T-helper 1 cell treated with Interleukin-12 subunit alpha and Interleukin-12 subunit beta and Interleukin-4 antibody, amounts not matched to agents 30 ng/mL and 1 ng/mL, for 36 hours (primary cell): ENCODE measurements around the gene C16orf46. TPM values are rescaled to one million over a fixed set of nuclear protein-coding genes. Genes with fewer than 3 reads are reported as not detected.
"Not testable (repeated sequence)": the region's sequence is repeated elsewhere in the genome, so short reads cannot be mapped to it uniquely, and the experiment has no call there.

Experiments
- intact Hi-C: fragments of 100-400 bp; cut with micrococcal nuclease; formaldehyde crosslinking; loops from one replicate; pipeline ENCODE4 v1.15.1; 2024
- total RNA-seq: library from RNA; stranded (reverse); gene quantifications from 2 replicates; pipeline ENCODE4 v1.2.3, GENCODE V29; 2022

Gene C16orf46, protein sequence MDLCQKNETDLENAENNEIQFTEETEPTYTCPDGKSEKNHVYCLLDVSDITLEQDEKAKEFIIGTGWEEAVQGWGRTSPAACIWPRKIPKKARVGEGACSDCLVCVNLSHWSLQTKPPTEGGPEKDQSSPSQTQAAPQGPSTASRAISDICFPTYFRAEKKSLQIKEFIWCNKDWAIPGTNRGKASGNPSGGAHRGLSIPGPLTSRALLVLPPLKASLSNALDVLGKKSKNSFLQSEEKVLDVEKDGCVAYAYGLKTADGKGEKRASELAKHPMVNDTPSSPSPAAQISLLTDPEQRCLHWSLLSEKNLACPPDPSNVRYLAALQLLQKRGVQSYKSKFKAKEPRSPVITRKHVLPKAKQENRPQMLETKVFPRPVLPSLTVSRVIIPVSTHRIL
- 0.56 and 1.8 TPM in 2 replicates for total RNA-seq

DNA sequence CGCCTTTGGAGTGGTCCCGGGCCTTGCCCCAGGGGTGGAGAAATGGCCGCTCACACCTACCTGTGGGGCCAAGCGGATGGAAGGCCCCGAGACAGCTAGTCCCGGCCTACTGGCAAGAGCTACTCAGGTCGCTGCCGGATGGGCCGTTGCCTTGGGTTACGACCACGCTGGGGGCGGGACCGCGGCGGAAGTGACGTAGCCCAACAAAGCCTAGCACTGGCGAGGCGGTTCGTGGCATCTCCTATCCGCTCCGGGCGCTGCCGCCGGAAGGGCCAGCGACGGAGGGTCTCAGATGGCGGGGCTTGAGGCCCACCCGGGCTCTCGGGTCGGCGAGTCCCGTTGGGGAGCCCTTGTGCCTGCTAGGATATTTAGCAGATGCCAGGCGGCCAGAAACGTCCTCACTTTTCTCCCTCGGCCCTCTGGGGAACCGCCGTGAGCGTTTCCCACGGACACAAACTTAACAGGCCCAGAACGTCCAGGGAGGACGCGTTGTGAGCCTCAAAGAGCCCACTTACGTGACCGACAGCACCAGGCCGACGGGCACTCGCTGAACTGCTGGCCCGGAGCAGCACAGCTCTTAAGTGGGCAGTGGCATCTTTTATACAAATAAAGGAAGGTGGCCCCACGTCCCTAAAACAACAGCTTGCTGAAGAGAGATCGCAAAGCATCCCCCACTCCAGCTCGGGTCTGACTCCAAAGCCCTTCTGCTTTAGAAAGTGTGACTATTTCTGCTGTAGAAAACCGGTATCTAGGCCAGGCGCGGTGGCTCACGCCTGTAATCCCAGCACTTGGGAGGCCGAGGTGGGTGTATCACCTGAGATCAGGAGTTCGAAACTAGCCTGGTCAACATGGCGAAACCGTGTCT is at the start of gene C16orf46:
Gene C16orf46, minus strand, starts transcription at position 163 of the 865 bp plus-strand sequence. CDS start 13,283 bp downstream, outside the sequence.
- intact Hi-C loops: loop anchor here (1.0 to 5.0 kb wide), 10 partner anchors 81 to 1477 kb away; partner anchors contain the start of genes CMIP, DYNLRB2, GAN and MAF

DNA sequence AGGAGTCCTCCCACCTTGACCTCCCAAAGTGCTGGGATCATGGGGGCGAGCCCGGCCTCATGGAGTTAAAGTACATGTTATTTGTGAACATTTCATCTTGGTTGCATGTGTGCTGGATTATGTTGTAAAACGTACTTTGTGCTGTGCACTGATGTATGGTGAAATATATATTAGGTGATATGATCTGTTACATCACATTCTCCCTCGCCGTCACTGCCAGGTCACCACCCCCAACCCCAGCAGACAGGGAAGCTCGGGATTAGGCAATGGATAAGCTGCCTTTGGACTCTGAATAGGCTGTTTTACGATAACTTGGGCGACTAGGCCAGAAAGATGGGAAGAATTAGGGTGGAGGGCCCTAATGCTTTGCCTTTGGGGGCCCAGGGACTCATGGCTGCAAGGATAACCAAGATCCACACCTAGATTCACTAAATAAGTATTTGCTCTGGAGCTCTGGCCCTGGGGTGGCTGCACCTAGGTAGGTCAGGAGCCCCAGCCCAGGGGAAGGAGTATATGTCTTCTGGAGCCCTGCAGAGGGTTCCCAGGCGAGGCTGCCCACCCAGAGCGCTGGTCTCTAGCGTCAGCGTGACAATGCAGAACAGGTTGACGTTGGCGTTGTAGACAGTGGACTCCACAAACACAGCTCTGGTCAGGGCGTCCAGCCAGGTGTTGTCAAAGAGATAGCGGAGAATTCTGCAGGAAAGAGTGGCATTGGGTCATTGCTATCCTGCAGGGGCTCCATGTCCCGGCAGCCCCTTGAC is 46.2 kb upstream of the C16orf46 start:
- intact Hi-C loops: no loop called here

DNA sequence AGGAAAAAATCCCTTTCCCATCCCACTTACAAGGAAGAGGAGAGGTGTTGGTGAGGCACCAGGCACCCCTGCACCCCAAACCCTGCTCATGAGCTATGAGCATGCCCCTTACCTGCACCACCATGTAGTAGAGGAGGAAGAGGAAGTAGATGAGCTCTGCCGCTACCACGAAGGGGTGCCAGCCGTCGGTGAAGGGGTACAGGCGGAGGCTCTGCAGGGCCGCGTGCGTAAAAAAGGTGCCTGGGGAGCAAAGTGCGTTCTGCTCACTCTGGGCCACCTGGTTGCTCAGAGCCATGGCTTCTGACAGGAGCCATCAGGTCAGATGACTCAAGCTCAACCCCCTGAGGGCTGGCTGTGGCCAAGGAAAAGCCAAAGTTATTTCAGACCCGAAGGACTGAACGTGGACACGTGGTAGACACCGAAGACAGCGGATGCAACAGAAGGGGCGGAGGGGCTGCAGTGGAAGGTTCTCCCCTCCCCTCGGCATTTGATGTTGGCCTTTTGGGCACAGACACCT is 44.5 kb upstream of the C16orf46 start:
- intact Hi-C loops: no loop called here

DNA sequence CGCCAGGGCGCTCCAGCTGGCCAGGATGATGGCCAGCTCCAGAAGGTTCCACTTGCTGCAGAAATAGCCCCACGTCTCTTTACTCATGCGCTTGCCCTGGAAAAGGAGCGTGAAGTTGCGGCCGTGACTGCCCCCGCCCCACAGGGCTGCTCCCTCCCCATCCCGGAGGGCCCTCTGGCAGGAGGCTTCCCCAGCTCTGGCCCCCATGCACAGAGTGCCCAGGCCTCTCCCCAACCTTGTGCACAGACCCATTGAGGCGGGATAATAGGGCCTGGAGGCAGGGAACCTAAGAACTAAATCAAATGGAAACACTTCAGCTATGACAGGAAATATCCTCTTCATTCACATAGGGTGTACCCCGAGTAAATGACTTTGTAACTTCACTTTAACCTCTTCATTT is 40.4 kb upstream of the C16orf46 start:
- intact Hi-C loops: no loop called here

DNA sequence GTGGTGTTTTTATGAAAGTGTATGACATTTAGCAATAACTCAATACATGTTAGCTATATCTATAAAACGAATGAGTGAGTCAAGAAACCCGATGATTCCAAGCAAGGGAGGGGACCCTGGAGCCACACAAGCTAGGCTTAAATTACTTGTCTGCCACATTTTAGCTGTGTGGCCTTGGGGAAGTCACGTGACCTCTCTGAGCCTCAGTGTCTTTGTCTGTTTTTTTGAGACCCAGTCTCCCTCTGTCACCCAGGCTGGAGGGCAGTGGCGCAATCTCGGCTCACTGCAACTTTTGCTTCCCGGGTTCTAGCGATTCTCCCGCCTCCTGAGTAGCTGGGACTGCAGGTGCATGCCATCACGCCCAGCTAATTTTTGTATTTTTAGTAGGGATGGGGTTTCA is 39.2 kb upstream of the C16orf46 start:
- intact Hi-C loops: no loop called here

DNA sequence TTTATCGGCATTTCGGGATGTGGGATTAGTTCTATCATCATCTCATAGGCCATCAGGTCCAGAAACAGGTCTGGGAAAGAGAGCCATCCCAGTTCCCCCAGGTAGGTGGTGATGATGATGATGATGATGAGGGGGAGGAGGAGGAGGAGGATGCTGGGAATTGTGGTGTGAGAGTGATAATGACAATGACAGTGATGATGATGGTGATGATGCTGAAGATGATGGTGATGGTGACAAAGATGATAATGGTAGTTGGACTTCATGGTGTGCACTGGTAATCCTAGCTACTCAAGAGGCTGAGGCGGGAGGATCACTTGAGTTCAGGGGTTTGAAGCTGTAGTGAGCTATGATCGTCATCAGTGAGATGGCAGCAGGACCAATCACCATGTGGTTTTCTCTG is 35.4 kb upstream of the C16orf46 start:
- intact Hi-C loops: no loop called here

DNA sequence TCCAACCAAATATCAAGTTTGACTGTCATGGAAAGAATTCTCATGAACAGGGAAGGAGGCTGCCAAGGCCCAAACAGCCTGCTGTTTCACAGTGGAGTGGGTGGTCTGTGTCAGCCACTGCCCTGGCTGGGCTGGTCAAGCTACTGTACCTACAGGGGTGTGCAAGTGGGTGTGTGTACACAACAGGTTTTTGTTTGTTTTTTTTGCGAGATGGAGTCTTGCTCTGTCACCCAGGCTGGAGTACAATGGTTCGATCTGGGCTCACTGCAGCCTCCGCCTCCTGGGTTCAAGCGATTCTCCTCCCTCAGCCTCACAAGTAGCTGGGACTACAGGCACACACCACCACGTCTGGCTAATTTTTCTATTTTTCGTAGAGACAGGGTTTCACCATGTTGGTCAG is 32.2 kb upstream of the C16orf46 start:
- intact Hi-C loops: not testable (repeated sequence)

DNA sequence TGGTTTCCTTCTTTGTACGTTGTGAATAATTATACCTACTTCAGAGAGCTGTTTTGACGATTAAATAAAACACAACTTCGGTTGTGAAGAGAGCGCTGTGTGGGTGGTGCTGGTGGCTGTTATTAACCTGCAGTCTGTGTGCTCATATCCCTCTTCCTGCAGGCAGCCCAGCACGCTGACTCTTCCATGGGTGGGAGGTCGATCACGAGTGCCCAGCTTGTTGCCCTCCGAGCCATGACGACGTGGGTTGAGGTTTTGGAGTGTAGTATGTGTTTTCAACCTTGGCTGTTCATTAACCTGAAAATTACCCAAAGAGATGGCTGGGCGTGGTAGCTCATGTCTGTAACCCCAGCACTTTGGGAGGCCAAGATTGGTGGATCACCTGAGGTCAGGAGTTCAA is 30.5 kb upstream of the C16orf46 start:
- intact Hi-C loops: no loop called here

DNA sequence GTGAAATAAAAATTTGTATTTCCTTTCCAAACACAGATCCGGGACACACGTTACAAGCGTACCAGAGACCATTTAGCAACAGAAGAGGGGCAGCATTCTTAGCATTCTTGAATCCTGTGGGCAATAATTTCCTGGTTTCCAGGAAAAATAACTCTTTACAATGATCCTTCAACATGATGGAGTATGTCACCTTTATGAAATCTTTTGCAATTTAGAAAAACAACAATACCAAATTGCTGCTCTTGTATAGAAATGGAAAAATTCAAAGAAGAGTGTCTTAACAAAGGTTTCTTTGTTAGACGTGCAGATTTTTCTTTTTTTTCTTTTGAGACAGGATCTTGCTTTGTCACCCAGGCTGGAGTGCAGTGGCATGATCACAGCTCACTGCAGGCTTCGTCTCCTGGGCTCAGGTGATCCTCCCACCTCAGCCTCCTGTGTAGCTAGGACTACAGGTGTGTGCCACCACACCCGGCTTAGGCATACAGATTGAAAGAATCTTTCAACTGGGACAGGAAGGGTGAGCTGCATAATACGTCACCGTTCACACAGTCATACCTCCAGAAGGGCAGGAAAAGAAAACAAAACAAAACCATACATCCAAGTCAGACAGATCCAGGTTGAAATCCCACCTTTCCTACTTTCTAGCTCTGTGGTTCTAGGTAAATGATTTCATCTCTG is 29.9 kb upstream of the C16orf46 start:
- intact Hi-C loops: no loop called here

DNA sequence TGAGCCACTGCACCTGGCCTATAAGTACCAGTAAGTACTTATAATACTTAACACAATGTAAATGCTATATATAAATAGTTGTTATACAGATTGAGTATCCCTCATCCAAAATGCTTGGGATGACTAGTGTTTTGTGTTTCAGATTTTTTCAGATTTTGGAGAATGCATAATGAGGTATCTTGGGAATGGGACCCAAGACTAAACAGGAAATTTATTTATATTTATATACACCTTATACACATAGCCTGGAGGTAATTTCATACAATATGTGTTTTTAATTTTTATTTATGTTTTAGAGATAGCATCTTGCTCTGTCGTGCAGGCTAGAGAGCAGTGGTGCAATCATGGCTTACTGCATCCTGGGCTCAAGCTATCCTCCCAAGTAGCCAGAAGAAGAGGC is 28.9 kb upstream of the C16orf46 start:
- intact Hi-C loops: no loop called here

DNA sequence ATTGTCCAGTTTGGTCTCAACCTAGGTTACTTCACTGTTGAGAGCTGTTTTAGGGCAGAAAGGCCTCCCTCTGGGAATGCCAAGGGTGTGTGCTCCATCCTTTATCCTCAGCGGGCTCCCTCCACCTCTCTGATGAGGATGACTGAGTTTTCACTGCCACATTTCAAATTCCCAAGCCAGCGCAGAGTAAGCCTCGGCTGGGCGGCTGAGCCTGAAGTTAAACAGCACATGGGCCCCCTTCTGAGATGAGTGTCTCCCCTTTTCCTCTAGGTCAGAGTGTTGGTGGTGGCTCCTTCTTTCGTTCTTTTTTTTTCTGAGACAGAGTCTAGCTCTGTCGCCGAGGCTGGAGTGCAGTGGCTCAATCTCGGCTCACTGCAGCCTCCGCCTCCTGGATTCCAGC is 24.7 kb upstream of the C16orf46 start:
- intact Hi-C loops: no loop called here

DNA sequence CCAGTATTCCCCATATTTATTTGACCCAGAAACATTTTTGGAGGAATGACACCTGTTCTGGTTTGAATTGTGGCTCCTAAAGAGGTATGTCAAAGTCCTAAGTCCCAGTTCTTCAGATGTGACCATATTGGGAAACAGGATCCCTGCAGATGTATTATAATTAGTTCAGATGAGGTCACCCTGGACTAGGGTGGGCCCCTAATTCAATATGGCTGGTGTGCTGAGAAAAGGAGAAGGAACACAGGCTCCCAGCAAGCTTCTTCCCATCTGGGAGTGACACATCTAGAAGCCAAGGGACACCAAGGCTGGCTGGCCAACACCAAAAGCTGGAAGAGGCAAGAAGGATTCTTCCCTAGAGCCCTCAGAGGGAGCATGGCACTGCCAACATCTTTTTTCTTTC is 22.9 kb upstream of the C16orf46 start:
- intact Hi-C loops: loop anchor here (5.0 kb wide), 1 partner anchor 1072 kb away; the partner anchor contains the start of gene MPHOSPH6

DNA sequence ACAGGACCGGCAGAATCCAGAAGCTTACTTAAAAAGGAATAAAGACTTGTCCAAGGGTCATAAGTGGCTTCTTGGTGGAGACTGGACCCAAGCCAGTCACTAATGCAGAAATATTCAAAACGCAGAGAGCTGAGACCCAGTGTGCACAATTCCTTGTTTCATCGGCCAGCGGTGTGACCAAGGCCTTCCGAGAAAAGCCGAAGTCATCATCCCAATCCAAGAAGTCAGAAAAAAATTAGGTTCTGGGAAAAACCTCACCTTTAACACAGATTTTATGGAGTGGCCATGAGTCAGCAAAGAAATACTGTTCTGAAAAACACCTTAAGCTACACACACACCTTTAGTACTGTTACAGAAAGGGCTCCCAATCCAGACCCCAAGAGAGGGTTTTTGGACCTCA is 20.2 kb upstream of the C16orf46 start:
- intact Hi-C loops: loop anchor here (5.0 kb wide), 1 partner anchor 1075 kb away; the partner anchor contains the start of gene MPHOSPH6

DNA sequence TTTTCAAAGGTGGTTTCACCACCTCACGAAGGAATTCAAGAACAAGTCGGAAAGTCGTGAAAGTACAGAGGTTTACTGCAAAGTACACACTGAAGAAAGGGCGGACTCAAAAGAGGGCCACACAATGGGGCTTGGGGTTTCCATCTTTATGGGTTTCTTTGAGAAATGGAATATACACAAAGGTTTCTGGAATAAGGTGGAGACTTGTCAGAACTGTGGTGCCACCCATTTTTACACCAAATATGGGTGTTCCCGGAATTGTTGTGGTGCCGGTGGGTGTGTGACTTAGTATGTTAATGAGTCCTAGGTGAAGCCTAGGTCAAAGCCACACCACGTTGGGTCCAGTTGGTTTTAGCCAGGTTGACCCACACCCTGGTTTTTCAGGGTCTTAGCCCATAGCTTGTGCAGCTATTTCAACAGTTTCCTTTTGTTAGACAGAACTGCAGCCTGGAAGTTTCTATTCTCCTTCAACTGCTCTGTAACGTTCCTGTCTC is 19.7 kb upstream of the C16orf46 start:
- intact Hi-C loops: loop anchor here (1.0 to 5.0 kb wide), 6 partner anchors 20 to 1076 kb away; partner anchors contain the start of genes ATMIN, GAN and MPHOSPH6

DNA sequence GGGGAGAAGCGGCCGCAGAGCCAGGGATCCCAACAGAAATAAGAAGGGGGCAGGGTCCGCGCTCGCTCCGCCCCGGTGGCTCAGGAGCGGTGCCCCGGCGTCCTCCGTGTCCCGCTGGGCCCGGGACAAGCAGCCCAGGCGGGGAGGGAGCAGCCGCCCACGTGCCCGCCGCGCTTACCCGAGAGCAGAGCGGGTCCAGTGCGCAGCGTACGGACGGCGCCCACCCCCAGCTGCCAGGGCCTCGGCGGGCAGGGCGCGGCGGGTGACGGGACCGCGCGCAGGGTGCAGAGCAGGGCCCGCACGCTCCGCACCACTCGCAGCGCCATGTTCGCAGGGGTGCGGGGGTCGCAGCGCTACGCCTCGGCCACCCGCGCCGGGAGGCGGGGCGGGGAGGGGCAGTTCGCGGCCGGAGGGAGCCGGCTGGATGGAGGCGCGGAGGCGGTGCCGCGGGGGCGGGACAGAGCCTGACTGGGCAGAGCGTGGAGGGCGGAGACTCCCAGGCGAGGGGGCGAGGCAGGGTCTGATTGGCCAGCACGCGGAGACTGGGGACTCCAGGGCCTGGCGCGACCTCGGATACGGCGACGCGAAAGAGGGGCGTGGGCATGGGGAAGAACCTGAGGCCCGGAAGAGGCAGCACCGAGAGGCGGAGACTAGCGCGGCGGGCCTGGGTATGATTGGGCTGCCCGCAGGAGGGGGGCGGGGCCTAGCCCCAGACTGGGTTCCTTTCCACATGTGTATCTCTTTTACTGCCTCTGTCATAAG is 19.1 kb upstream of the C16orf46 start, which contains the start of gene GCSH:
Gene GCSH, minus strand, starts transcription at position 443 of the 762 bp plus-strand sequence. Its CDS starts 117 bp downstream, at position 326.
- intact Hi-C loops: loop anchor here (1.0 to 5.0 kb wide), 6 partner anchors 20 to 1076 kb away; partner anchors contain the start of genes ATMIN, GAN and MPHOSPH6

DNA sequence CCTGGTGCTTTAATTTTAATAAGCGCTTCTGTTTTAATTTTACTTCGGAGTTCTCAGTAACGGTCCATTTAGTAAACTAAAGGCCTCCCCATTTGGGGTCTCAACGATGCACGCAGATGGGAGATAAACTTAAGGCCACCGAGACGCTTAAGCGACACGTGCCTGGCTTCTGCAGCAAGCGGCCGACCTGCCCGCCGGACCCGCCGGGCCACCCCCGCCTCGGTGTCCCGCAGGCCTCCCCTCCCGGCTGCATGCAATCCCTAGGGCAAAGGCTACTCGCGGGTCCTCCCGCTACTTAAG is 18.6 kb upstream of the C16orf46 start:
- intact Hi-C loops: loop anchor here (5.0 kb wide), 1 partner anchor 1077 kb away; the partner anchor contains the start of gene MPHOSPH6

DNA sequence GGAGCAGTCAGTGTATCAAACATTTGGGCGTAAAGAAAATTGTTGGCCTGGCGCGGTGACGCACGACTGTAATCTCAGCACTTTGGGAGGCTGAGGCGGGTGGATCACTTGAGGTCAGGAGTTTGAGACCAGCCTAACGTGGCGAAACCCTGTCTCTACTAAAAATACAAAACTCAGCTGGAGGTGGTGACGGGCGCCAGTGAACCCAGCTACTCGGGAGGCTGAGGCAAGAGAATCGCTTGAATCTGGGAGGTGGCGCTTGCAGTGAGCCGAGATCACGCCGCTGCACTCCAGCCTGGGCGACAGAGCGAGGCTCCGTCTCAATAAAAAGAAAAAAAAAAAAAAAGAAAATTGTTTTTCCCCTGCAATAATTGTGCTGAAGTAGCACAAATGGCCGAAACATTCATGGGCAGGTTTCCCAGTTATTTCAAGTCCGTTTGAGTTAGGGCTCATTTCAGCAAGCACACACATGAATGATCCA is 17.8 kb upstream of the C16orf46 start:
- intact Hi-C loops: loop anchor here (5.0 kb wide), 1 partner anchor 1077 kb away; the partner anchor contains the start of gene MPHOSPH6

DNA sequence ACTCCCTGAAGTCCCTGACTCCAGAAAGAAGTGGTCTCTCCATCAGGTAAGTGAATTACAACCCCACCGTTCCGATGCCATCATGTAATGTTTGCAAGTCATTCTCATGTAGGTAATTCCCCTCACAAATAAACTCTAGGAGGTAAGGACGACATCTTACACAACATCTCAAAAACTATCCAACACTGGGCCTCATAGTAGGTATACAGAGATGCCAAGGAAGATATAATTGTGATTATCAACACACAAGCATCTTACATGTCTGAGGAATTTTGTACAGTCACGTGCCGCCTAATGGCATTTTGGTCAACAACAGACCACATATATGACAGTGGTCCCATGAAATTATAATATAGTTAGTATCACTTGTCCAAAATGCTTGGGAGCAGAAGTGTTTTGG is 11.8 kb upstream of the C16orf46 start:
- intact Hi-C loops: no loop called here

DNA sequence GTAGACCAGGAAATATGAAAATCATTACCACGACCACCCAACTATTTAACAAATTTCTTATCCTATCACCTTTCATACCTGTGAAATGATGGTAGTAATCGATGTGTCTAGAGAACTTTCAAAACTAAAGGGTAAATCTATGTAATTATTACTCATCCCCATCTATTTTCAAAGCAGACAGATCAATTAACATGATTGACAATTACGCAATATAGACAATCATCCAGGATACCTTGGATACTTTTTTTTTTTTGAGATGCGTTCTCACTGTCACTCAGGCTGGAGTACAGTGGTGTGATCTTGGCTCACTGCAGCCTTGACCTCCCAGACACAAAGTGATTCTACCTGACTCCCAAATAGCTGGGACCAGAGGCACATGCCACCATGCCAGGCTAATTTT is 4.0 kb upstream of the C16orf46 start:
- intact Hi-C loops: no loop called here
